DMS114 treated with DMSO at 0.1 percent for 48 hours (cell line): ENCODE data around the gene GFRA4.

ENCODE experiments used
- DNase-seq: peaks from one replicate; lab custom pipeline; 2025; ENCODE audit not compliant: unreplicated experiment; lab: John Stamatoyannopoulos, UW

Gene GFRA4, protein sequence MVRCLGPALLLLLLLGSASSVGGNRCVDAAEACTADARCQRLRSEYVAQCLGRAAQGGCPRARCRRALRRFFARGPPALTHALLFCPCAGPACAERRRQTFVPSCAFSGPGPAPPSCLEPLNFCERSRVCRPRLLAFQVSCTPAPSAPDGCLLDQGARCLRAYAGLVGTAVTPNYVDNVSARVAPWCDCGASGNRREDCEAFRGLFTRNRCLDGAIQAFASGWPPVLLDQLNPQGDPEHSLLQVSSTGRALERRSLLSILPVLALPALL

DNA sequence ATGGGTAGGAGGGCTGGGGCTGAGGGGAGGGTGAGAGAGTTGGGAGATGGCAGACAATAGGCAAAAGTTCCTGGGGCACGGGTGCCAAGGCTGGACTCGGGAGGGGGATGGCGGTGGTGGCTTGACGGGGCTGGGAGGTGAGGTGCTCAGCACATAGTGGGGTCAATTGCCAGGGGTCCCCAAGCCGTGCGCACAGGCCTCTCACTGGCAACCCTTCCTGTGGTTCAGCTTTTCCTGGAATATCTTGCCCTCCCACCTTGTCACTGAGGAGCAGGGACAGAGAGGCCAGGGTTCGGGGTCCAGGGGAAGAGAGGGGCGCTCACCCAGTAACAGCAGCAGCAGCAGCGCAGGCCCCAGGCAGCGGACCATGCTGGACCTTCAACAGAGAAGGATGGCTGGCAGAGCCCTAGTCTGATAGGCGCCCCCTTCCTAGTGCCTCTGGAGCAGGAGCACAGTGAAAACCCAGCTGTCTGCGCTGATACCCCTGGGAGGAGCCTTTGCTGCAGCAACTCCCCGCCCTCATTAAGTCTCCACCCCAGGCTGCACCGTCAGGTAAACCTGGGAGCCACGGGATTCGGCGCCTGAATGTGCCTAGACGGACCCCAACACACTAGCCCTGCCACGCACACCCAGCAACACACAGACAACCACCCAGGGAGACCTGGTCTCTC lies at the start of gene GFRA4:
TSS of gene GFRA4 (minus strand) at position 369 of the 671 bp plus-strand sequence. CDS start at position 369, 0 bp downstream.
- DNase-seq = no peak

DNA sequence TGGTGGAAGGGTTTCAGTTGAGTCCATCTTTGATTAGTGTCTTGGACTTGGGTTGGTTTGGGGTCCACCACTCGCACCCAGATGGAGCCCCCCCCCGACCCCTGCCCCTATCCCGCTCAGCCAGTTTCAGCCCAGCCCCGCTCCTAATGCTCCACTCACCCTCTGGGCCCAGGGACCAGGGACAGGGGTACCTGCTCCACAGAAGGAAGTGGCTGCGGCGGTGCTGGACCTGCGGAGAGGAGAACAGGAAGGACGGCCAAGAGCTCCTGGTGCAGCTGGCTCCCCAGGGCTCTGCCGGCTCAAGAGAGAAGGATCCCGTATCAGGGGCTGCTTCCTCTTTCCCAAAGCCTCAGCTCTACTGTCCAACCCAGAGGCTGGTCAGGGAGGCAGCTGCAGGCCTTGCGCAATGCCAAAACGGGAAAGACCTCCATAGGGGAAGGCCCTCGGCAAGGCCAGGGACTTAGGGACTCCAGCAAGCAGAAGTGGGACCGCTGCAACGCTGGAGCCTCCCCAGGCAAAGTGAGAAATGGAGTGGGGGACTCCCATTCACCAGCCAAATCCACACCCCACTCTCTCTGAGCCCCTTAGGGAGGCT lies 49.2 kb upstream of the GFRA4 start, which contains the start of gene SIGLEC1:
TSS of gene SIGLEC1 (minus strand) at position 322 of the 595 bp plus-strand sequence. CDS start 5,472 bp downstream, outside the sequence.
- no peak for DNase-seq

DNA sequence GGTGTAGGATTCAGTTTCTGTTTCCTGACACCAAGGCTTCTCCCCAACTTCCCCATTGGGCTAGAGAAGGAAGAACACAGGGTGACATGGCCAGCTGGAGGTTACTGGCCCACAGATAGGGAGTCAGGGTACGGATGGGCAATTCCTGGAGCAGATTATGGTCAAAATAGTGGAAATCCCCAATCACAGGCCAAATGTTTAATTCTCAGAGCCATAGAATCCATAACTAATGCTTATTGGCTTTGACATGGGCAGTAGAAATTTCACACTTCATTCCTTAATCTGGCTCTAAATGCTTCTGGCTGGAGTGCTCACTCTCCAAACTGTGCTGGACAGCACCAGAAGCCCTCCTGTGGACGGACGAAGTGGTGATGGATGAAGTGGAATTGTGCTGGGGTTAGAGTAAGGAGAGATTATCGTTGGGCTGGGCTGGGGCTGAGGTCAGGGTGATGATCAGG lies 48.3 kb upstream of the GFRA4 start:
- no peak for DNase-seq

DNA sequence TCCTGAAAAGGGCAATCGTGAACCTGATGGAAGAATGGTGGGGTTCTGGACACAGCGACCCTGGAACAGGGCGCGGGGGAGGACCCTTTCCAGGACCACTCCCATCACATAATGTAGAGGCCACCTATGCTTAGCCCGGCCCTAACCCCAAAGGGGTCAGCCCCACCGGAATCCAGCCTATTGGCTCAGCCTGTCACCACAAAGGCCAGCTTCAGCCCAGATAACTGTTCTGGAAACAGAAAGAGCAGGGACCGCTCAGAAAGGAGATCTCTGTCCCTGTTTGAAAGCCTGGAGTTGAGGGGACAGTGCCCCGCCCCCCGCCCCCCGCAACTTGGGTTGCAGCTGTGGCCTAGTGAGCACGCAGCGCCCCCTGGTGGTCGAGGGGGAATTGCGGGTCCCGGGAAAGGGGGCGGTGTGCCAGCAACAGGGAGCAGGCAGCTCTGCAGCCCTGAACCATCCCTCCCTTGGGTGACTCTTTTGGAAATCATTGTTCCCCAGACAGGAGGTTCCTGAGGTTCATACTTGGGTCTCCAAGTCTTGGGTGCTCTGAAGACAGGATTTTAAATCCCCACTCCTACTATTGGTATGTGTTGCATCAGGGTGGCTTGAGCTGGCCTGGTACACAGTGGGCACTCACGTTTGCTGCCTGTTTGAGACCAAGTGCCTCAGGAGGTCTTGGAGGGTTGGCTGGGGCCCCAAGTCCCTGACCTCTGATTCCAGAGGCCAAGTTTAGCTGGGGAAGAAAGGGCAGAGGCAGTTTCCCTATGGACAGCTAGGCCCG lies 47.7 kb upstream of the GFRA4 start:
- DNase-seq = peak; percentile 22

DNA sequence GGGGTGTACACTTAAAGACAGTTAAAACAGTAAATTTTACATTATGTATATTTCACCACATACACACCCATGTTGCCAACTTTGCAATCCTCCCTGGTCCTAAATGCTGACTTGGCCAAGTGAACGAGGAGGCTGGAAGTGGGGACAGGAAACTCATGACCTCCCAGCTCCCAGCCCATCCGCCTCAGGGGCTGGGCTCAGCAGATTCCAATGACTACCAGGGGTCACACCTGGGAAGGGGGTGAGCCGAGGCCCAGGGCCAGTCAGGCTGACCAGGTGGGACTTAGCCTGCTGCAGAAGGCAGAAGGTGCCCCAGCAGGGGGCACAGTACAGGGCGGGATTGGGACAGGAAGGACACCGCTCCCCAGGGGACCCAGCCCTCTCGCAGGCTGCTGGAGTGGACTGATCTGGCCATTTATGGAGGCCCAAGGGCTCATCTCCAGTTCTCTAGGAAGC lies 46.8 kb upstream of the GFRA4 start:
- DNase-seq = no peak

DNA sequence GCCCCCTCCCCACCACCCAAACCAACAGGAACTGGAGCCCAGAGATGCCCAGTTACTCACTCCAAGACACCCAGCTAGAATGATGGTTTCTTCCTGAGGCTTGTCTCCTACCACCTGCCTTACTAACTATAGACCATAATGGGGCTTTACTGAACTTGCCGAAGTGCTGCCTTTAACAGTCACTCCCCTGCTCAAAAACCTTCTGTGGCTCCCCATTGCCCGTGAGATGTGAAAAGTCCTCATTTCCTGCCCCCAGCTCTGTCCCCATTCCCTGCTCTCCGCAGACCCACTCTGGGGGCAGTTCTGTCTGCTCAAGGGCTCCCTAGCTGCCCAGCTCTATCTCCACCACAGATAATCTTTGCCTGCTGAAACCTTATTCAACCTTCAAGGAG lies 44.3 kb upstream of the GFRA4 start:
- DNase-seq = no peak

DNA sequence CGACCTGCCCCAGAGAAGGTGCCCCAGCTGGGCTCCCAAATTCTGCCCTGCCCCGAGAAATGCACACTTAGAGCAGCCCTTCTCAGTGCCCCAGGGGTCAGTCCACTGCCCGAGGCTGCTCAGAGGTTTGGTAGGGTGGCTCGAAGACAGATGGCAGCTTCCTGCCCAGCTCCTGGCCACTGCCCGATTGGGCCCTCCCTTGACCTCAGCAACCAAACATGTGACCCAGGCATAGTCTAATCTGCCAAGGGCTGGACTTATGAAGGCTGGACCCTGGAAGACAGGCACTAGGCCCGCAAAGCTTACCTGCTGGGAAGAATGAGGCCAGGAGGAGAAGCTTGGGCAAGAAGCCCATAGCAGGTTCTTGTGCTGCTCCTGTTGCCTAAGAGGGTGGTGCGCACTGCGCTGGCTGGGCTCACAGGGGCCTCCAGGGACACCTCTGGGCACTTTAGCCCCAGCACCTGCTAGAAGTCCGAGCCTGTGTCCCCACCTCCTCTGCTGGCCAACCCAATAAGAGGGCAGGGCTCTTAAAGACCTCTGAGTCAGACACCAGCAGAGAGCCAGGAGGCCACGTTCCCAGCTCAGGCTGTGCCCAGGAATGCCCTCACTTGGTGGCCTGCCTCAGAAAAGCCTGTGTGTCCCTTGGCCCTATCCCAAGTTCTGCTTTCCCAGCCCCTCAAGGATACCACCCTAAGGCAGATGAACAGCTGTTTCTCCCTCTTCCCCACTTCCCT lies 43.7 kb upstream of the GFRA4 start:
- no peak for DNase-seq

DNA sequence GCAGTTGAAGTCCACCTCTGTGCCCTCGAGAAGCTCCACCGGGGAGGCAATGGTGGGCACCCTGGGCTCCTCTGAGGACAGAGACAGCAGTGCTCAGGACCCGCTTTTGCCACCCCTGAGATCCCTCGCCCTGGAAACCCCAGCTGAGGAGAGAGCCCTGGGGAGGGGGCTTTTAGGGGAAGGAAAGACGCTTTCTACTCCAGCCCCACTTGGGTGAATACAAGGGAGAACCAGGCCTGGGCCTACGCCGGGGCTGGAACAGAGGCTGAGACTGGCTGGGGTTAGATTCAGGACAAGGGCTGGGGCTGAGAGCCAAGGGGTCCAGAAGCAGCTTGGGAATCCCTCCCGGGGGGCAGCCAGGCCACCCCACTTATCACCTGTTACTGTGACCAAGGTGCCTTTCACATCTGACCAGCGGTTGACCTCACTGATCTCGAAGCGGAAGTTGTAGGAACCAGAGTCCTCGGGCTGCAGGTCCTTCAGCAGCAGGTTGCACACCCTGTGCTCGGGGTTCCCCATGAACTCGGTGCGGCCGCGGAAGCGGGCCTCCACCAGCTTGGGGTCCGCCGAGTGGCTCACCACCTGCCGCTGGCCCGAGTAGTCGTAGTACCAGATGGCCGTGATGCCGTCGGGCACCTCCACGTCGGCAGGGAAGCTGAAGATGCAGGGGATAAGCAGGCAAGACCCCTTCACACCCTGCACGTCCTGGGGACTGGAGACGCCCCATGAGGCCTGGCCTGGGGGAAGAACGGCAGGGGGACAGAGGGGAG lies 43.0 kb upstream of the GFRA4 start:
- DNase-seq = no peak

DNA sequence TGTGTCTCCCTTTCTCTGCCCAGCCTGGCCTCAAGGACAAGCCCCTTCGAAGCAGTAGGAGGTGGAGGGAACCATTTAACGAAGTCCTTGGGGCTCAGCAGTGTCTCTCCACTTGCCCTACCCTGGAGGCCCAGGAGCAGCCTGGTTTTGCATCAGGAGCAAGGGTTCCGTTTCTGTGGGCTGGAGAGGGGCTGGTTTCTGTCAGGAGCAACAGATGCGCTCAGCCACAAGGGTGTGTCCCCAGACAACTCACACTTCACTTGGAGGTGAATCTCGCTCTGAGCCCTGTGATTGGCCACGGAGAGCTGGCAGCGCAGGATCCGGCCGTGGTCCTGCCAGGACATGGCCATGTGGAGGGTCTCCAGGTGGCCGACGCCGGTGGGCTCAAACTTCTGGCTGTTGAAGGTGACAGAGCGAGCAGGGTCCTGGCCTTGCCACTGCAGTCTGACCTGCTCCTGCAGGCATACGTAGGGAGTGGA lies 42.3 kb upstream of the GFRA4 start:
- no peak for DNase-seq

DNA sequence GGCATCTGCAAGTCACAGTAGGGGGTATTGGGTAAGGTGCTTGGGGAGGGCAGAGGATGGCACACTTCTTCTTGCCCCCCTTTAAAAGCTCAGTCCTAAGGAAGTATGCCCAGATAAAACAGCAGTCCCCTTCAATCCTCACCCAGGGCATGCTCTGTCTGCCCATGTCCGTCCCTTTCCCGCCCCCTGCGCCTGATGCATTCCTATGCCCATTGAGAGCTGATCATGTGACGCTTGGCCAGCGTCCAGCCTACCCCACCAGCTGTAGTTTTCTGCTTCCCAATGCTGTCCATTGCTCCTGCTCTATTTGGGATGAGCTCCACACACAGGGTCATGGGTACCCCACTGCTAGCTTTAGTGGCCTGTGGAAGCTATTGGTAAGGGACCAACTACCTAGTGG lies 40.9 kb upstream of the GFRA4 start:
- DNase-seq = no peak

DNA sequence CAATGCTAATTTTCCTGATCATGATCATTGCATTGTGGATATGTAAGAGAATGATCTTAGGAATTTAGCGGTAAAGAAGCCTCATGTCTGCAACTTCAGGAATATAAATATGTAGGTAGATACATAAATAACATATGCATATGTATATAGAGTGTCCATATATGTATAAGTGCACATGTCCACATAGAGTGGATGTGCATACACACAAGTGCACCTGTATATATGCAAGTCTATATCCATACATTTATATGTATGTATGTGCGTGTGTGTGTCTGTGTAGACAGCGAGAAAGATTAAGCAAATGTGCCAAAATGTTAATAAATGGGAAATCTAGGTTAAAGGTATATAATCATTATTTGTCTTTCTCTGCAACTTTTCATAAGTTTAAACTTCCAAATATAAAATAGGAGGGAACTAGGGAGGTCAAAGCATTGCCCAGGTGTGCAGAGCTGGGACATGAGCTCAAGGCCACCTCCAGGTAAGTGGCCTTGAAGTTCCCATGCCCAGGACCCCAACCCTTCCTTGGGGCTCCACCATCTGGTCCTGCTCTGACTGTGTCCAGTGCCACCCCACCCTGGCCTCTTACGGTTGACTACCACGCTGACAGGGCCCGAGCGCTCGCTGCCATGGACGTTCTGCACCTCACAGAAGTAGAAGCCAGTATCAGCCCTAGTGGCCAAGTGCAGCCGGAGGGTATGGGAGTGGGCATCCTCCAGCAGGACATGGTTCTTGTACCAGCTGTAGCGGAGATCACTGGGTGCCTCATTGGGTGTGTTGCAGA lies 39.6 kb upstream of the GFRA4 start:
- DNase-seq = no peak

DNA sequence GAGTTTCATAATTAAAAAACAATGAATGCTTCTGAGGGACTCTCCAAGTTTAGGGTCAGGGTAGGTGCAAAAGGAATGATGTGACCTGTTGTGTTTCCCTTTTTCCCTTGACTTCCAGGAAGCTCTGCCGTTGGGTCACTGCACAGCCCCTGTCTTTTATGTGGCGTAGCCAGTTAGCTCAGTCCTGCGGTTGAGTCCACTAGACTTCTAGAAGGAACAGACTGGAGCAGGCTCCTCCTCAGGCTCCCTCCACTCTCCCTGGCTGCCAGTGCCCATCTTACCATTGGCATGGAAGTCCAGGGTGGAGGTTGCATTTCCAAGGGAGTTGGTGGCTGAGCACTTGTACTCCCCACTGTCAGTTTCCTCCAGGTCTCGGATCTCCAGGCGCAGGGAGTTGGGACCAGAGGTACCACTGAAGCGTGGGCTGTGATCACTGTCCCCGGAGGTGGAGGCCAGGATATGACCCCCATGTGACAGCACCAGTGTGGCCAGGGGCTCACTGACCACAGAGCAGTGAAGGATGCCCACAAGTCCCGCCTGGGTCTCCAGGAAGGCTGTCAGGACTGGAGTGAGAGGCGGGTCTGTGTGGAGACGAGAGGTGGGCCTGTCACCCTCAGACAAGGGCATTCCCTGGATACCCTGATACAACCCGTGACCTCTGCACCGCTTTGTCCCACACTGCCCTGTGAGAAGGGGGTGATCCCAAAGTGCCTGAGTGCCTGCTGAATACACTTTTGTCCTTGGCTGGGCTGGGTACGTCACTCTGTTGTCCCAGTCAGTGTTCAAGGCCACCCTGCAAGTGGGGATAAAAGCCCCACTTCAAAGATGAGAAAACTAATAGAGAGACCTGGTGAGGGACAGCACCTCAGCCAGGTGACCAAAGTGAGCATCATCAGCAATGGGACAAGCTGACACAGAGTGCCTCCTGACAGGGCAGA lies 38.1 kb upstream of the GFRA4 start:
- DNase-seq = no peak

DNA sequence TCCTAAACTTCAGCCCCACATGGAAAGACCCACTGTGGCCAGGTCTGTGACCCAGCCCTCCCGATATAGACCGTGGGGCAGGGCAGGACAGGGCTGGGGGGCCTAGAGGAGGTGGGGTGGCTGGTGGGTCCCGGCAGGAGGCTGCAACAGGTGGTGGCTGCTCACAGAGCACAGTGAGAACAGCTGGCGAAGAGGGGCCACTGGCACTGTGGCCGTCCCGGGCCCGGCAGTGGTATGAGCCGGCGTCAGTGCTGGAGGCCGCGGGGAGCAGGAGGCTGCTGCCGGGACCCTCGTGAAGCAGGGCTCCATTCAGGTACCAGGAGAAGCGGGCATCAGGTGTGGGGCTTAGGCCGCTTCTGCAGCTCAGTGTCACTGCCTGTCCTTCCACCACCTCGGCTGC lies 35.8 kb upstream of the GFRA4 start:
- no peak for DNase-seq

DNA sequence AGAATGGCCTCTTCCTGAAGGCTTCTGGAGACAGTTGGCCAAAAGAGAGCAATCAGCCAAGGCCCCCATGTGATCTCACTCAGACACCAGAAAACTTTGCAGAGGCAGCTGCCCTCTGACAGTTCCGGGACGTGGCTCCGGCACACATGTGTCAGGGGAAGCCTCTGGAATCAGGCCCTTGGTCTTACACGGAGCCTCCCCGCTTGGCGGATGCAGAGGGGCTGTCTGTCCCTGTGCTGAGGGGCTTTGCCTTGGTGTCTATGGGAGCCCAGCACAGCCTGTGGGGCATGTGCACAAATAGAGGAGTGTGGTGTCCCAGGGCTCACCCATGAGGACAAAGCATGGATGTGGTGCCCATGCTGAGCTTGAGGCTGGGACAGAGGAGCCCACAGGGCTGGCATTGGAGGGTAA lies 35.4 kb upstream of the GFRA4 start:
- DNase-seq = no peak

DNA sequence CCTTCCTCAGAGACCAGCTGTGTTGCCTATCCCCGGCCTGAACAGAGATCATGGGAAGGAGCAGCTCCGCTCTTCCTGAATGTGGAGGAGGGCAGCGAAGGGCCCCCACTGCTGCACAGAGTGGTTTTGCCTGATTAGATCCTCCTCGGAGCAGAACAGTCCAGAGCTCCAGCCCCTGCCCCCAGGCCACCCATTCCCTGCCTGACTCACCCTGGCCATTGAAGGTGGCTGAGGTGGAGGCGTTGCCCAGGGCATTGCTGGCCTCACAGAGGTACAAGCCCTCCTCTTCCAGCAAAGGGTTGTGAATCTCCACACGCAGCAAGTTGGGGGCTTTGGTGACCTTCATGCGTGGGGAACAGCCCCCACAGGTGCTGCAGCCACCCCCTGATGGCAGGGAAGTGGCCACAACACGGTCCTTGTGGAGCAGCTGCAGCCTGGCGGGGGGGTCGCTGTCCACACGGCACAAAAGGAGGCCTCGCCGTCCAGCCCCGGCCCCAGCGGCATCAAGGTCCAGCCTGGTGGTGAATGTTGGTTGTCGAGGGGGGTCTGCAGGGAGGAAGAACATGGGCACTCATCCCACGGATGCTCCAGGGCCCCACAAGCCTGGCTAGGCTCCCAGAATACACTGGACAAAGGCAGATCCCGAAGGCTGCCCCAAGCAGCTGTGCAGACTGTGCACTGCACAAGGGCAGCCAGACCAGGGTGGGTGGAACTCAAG lies 34.5 kb upstream of the GFRA4 start:
- DNase-seq = no peak

DNA sequence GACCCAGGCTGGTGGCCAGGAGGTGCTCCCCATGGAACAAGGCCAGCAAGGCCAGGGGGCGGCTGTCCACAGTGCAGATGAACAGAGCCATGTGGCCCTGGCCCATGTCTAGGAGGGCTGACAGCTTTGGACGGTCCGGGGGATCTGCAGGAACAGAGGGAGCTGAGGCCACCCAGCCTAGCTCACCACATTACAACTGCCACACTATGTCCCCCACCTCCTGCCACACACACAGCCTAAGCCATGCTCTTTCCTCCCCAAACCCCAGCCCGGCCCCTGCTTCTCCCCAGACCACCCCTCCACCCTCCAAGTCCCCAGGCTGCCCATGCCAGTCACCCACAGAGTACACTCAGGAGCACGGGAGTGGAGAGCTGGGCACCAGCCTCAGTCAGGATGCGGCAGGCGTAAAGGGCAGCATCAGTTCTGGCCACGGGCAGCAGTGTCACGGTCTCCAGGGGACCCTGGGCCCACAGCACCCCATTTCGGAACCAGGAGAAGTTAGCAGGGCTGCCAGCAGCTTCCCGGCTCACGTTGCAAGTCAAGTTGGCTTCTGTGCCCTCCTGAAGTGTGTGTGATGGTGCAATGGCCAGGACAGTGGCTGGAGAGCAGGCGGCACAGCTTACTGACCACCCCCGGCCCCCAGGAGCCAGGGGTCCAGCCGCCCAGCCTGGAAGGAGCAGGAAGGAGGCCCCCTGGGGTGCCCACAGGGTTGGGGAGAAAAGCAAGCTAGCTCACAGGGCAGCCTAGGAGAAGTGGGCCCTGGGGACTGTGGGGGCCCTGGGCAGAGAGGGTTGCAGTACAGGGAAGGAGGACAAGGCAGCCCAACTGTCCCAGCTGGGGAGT lies 33.8 kb upstream of the GFRA4 start:
- no peak for DNase-seq
